ENCODE measurements around the gene USE1.

USE1 gene

DNA sequence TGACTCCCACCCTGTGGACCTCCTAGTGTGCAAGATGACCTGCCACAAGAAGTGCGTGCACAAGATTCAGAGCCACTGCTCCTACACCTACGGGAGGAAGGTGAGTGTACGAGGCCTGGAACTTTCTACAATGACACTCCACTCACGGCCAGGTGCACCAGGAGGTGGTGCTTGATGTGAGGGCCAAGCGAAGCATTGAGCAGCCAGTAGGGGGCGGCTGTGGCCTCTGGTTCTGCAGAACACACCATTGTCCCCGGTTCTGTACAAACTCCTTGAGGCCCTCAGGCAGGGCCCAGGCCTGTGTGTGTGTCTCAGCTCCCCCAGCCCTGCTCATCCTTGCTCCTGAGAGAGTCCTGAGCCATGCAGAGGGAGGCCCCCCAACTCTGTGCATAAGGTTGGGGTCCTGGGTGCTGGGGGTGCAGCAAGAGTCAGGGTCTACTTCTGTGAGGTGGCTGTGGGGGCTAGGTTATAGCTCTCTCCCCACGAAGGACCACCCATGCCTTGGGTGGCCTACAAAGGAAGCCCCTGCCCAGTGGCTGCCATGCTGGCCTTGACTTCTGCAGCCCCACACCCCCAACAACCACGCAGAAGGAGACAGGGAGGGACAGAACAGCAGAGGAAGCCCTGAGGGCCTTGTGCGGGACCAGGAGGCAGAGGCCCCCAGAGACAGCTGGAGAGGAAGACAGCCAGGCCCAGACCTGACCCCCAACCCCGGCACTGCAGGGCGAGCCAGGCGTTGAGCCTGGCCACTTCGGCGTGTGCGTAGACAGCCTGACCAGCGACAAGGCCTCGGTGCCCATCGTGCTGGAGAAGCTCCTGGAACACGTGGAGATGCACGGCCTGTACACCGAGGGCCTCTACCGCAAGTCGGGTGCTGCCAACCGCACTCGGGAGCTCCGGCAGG, 9.7 kb upstream of the USE1 start:
- DNase-seq = peak; percentile 56

DNA sequence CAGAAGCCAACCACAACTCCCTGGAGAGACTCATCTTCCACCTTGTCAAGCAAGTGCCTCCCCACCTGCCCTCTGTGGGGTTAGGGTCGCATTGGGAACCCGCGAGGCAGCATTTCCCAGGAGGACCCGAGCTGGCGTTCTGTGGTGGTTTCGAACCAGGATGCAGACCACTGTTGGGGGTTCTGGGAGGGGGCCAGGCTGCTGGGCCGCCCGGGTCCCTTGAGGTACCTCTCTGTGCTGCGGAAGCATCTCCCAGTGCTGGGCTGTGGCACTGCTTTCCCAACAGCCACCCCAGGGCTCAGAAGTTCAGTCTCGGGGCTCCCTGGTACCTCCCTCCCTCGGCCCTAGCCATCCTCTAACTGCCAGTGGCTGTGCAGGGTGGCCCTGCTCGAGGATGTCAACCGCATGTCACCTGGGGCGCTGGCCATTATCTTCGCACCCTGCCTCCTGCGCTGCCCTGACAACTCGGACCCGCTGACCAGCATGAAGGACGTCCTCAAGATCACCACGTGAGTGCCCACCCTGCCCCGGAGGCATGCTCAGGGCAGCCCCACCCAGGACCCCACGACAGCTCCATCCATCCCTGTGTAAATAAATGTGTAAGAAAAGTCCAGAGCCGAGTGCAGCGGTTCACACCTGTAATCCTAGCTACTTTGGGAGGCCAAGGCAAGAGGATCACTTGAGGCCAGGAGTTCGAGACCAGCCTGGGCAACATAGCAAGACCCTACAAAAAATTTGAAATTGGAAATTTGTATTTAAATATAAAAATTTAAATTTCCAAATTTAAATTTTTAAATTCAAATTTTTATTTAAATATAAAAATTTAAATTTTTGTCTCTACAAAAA, 8.2 kb upstream of the USE1 start:
- no peak for DNase-seq

DNA sequence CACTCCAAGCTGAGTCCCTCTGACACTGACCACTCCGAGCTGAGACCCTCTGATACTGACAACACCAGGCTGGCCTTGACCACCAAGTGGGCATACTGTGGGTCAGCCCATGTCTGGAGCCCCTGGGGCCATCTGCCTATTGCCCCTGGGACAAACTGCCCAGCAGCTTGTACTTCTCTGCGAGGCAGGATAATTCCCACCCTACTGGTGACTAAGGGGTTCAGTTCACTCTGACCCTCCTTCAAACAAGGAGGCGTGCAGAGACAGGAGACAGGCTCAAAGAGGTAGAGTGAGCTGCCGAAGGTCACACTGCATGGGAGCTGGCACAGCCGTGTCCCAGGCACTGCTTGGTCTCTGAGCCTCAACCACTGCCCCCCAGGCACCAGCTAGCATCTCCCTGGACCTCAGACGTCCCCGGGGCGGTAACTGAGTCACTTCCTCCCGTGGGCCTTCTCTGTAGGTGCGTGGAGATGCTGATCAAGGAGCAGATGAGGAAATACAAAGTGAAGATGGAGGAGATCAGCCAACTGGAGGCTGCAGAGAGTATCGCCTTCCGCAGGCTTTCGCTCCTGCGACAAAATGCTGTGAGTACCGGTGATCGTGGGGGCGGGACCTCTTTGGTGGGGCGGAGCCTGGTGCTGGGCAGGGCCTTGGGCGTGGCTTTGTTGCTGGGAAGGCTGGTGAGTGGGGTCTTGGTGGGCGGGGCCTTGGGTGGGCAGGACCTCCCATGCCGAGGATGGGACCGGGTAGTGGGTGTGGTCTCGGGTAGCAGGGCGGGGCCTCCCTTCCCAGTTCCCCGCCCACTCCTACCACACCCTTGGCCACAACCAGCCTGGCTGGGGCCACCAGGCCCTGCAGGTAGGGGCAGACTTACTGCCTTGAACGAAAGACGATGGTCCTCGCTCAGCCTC, 5.8 kb upstream of the USE1 start:
- DNase-seq = no peak

- no peak for DNase-seq
These were observed 4.9 kb upstream of the USE1 start for GRCh38 chr19:17210296-17210695.

DNA sequence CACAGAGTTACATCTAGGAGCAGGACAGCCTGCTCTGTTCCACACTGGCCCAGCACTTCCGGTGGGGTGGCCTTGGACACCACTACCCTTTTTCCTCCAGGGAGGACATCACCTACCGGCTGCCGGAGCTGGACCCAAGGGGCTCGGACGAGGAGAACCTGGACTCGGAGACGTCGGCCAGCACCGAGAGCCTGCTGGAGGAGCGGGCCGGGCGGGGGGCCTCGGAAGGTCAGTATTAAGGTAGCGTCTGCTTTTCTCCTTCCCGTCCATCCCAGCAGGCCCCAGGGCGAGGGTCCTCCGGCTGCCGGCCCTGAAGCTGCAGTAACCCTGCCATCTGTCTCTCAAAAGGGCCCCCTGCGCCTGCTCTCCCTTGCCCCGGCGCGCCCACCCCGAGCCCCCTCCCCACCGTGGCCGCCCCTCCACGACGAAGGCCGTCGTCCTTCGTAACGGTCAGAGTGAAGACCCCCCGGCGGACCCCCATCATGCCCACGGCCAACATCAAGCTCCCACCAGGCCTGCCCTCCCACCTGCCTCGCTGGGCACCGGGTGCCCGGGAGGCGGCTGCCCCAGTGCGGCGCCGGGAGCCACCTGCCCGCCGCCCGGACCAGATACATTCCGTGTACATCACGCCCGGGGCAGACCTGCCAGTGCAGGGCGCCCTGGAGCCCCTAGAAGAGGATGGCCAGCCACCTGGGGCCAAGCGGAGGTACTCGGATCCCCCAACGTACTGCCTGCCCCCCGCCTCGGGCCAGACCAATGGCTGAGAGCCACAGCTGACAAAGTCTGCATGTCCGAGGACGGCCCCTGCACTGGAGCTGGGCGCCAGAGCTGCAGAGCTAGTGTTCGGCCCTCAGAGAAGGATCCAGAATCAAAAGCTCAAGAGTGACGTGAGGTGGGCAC, 3.4 kb upstream of the USE1 start:
- DNase-seq = no peak

DNA sequence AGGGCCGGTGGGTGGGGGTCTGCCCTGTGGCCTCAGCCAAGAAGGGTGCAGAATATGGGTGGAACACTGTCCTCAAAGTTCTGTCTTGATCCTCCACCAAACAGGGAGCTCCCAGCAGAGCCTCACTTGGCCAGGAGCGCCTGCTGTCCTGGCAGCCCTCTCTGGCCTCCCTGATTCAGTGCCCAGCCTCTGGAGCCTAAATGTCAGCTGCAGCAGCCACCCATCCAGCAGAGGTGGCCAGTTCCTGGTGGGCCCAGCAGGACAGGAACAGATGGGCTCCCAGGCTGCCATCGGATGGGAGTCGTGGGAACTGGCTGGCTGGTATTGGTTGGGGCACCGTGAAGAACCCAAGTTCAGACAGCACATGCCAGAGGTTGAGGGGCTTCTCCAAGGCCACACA, 1.8 kb upstream of the USE1 start:
- DNase-seq = no peak

- DNase-seq = no peak
These were observed 540 bp upstream of the USE1 start for GRCh38 chr19:17214508-17215126.

- DNase-seq = no peak
These were observed 1.0 kb downstream of the USE1 start for GRCh38 chr19:17216058-17216670.

- DNase-seq = no peak
These were observed 4.1 kb downstream of the USE1 start for GRCh38 chr19:17219286-17219685.

DNA sequence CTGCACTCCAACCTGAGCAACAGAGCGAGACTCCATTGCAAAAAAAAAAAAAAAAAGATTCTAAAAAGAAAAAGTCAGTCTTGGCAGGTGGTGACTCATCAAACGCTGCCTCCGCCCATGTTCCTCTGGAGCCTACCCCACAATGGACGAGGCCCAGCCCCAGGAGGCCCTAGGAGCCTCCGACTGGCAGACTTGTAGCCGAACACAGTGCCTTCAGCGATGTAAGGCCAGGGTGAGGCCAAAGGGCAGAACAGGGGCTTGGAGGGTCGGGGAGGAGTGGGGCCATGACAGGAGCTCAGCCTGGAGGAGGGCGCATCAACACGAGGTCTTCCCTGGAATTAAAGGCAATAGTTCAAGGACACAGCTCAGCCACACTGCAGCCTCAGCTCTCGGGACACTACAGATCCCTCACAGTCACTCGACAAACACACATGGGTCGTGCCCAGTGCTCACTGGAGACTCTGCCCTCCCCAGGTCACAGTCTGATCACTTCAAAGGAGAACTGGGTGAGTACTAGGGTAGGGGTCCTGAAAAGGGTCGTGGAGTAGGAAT, 5.1 kb downstream of the USE1 start:
- no peak for DNase-seq

- no peak for DNase-seq
These were observed 9.9 kb downstream of the USE1 start for GRCh38 chr19:17225053-17225452.

GRCh38 chr19:17226002-17226933, 11.1 kb downstream of the USE1 start, which contains the start of gene OCEL1:
Gene OCEL1 (plus strand): TSS chr19:17226226. CDS start chr19:17226248, 22 bp downstream.
- peak; percentile 96 for DNase-seq

GRCh38 chr19:17227798-17228367, 12.7 kb downstream of the USE1 start:
- no peak for DNase-seq

DNA sequence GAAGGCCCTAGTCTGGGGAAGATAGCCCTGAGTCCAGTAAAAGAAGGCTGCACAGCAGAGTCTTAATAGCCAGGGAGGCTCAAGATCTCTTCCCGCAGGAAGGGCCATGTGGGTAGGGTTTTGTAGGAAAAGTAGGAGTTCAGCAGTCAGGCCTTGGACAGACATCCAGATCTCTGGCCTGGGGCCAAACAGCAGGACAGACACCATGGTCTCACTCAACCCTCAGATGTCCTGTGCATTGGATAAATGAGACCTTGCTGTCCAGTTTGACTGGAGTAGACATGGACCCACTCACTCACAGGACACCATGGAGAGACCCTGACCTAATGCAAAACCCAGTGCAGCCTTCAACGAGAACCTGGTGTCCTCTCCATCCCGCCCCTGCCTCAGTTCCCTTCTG, 14.7 kb downstream of the USE1 start:
- DNase-seq = no peak

GRCh38 chr19:17232258-17232657, 17.1 kb downstream of the USE1 start:
- DNase-seq = no peak

DNA sequence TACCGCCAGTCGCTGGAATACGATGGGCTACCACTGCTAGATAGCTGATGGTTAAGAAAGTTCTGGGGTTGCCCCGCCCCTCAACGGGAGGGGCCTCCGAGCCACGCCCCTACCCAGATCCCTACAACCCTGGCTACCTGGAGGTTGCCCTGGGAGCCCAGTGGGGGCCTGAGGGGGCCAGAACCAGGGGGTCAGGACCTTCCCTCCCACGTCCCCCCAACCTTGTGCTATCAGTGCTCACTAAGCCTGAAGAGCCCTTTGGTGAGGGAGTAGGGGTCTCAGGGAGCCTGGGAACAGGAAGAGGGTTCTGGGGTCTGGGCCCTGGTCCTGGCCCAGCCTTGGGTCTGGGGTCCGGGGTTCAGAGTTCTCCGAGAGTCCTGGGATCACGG, 19.7 kb downstream of the USE1 start:
- peak; percentile 34 for DNase-seq

GRCh38 chr19:17235300-17235970, 20.3 kb downstream of the USE1 start:
- DNase-seq = peak; percentile 70

Data from central memory CD4-positive, alpha-beta T cell (primary cell).